AG09309 (cell line): ENCODE measurements around the gene MORN5.

Source experiments
- DNase-seq: peaks from one replicate; pipeline ENCODE4 v3.0.0-alpha.2; 2010; ENCODE audit warnings: low read depth
- H3K4me3 ChIP-seq: 2 replicates; pipeline ENCODE4 v1.5.1; 2011; ENCODE audit warnings: mild to moderate bottlenecking, low read depth, low read length, moderate library complexity; ENCODE audit not compliant: control insufficient read depth
- TF ChIP-seq, protein P1 (sequence below): IDR thresholded peaks from 2 replicates; pipeline ENCODE4 v1.5.1; 2011; ENCODE audit warnings: mild to moderate bottlenecking, low read depth, low read length, inconsistent platforms; ENCODE audit not compliant: insufficient read depth, control insufficient read depth; ENCODE audit errors: missing control alignments

MORN5 gene

GRCh38 chr9:122227575-122227900, 67.8 kb downstream of the MORN5 start:
- TF ChIP-seq, protein P1, sequence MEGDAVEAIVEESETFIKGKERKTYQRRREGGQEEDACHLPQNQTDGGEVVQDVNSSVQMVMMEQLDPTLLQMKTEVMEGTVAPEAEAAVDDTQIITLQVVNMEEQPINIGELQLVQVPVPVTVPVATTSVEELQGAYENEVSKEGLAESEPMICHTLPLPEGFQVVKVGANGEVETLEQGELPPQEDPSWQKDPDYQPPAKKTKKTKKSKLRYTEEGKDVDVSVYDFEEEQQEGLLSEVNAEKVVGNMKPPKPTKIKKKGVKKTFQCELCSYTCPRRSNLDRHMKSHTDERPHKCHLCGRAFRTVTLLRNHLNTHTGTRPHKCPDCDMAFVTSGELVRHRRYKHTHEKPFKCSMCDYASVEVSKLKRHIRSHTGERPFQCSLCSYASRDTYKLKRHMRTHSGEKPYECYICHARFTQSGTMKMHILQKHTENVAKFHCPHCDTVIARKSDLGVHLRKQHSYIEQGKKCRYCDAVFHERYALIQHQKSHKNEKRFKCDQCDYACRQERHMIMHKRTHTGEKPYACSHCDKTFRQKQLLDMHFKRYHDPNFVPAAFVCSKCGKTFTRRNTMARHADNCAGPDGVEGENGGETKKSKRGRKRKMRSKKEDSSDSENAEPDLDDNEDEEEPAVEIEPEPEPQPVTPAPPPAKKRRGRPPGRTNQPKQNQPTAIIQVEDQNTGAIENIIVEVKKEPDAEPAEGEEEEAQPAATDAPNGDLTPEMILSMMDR, result no peak
- DNase-seq, result no peak
- H3K4me3 ChIP-seq, result no peak overlapping the region

DNA sequence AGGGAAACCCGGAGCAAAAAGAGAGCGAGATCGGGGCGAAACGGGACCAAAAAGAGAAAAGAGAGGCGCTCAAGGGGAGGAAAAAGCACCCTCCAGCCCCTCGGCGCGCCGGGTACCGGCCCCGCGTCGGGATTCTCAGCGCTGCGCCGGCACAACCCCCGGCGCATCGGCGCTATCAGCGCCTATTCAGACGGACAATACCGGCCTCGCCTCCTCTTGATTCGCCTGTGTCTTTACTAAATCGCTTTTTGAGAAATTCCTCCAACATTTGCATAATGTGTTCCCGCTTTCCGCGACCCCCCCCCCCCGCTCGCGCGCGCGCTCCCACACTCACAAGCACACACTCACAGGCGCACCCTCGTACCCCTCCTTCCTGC, 68.5 kb downstream of the MORN5 start:
- TF ChIP-seq, protein P1, result no peak
- H3K4me3 ChIP-seq, result no peak overlapping the region; the same call in 1 of the 2 replicates
- DNase-seq, result no peak

GRCh38 chr9:122228568-122229484, 69.1 kb downstream of the MORN5 start, which contains the start of gene LHX6:
Gene LHX6 (minus strand): TSS chr9:122228957. CDS start chr9:122228740, 217 bp downstream.
- TF ChIP-seq, protein P1, result no peak
- DNase-seq, result no peak
- H3K4me3 ChIP-seq, result no peak within 1 kb of the TSS; the same call in 1 of the 2 replicates

DNA sequence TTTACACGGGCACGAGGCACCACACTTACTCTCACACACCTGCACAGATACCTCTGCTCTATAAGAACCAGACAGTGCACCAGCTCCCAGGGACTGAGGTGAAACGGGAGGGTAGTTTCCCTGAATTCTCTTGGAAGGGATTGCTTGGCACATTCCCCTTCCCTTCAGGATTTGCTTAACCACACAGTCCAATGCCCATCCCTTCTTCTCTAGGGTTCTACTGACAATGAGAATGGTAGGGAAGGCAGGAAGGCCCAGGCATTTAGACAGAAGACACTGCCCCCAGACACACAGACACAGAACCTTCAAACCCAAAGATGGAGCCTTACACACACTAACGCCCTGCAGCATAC, 69.8 kb downstream of the MORN5 start:
- H3K4me3 ChIP-seq, result no peak overlapping the region
- no peak for DNase-seq
- TF ChIP-seq, protein P1, result no peak

GRCh38 chr9:122232796-122233306, 73.1 kb downstream of the MORN5 start:
- no peak for DNase-seq
- H3K4me3 ChIP-seq, result no peak overlapping the region
- TF ChIP-seq, protein P1, result no peak

GRCh38 chr9:122234022-122234748, 74.5 kb downstream of the MORN5 start:
- H3K4me3 ChIP-seq, result no peak overlapping the region
- no peak for DNase-seq
- TF ChIP-seq, protein P1, result no peak
